Neutrophil (primary cell): ENCODE data around the gene MKLN1.

Experiments
- H3K27ac ChIP-seq: fragments of 200-600 bp; sonication (generic); 2 replicates; pipeline ENCODE4 v1.5.1; 2016; ENCODE audit warnings: mild to moderate bottlenecking, moderate library complexity
- H3K27me3 ChIP-seq: fragments of 200-600 bp; sonication (generic); 2 replicates; pipeline ENCODE4 v1.6.0; 2016; ENCODE audit warnings: mild to moderate bottlenecking
- H3K36me3 ChIP-seq: fragments of 200-600 bp; sonication (generic); 2 replicates; pipeline ENCODE4 v1.5.1; 2017
- H3K4me1 ChIP-seq, 2 experiments: fragments of 200-600 bp in 1 of 2; sonication (generic) in 1 of 2; 1 replicate in 1 of 2; 2 replicates in 1 of 2; pipeline versions ENCODE4 v1.5.1 to v1.6.1; 2013 to 2016; ENCODE audit warnings: low read depth in 1 of 2, low read length in 1 of 2, mild to moderate bottlenecking in 1 of 2, moderate library complexity in 1 of 2; ENCODE audit not compliant: control insufficient read depth in 1 of 2, insufficient read depth in 1 of 2
- H3K4me3 ChIP-seq, 2 experiments: fragments of 200-600 bp in 1 of 2; sonication (generic) in 1 of 2; 1 replicate in 1 of 2; 2 replicates in 1 of 2; pipeline ENCODE4 v1.5.1; 2013 to 2016; ENCODE audit warnings: low read depth in 1 of 2, low read length in 1 of 2, mild to moderate bottlenecking in 1 of 2, moderate library complexity in 1 of 2
- H3K9me3 ChIP-seq: fragments of 200-600 bp; sonication (generic); 2 replicates; pipeline ENCODE4 v1.5.1; 2016
- TF ChIP-seq, protein P1 (sequence below): fragments of 200-600 bp; sonication (generic); IDR thresholded peaks from 2 replicates; pipeline ENCODE4 v1.5.1; 2016; ENCODE audit warnings: antibody characterized with exemption

MKLN1 gene

DNA sequence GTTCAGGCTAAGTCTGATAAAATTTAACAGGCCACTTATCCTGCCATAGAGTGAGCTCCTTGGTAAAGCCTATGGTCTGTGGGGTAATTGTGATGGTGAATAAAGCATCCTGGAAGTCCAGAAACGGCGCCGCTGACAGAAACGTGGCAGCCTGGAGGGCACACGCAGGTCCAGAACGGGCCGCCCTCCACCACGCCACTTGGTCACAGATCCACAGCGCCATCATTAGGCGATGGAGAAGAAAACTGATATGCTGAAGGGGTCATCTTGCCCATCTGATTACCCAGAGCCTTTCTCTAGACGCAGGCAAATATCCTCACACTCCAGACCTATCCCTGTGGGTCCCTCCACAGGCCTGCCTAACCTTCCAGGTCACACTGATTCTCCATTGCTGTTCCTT lies 190.9 kb downstream of the MKLN1 start:
- Histone ChIP-seq H3K9me3 (no peaks in the 10 kb centered on the region), H3K4me3 (no peak overlapping the region), H3K36me3 (no peaks in the 10 kb centered on the region), H3K27me3 (no peaks in the 10 kb centered on the region), H3K27ac (no peak overlapping the region), H3K4me1 (no peaks in the 10 kb centered on the region)
- TF ChIP-seq, protein P1, sequence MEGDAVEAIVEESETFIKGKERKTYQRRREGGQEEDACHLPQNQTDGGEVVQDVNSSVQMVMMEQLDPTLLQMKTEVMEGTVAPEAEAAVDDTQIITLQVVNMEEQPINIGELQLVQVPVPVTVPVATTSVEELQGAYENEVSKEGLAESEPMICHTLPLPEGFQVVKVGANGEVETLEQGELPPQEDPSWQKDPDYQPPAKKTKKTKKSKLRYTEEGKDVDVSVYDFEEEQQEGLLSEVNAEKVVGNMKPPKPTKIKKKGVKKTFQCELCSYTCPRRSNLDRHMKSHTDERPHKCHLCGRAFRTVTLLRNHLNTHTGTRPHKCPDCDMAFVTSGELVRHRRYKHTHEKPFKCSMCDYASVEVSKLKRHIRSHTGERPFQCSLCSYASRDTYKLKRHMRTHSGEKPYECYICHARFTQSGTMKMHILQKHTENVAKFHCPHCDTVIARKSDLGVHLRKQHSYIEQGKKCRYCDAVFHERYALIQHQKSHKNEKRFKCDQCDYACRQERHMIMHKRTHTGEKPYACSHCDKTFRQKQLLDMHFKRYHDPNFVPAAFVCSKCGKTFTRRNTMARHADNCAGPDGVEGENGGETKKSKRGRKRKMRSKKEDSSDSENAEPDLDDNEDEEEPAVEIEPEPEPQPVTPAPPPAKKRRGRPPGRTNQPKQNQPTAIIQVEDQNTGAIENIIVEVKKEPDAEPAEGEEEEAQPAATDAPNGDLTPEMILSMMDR, result no peak

DNA sequence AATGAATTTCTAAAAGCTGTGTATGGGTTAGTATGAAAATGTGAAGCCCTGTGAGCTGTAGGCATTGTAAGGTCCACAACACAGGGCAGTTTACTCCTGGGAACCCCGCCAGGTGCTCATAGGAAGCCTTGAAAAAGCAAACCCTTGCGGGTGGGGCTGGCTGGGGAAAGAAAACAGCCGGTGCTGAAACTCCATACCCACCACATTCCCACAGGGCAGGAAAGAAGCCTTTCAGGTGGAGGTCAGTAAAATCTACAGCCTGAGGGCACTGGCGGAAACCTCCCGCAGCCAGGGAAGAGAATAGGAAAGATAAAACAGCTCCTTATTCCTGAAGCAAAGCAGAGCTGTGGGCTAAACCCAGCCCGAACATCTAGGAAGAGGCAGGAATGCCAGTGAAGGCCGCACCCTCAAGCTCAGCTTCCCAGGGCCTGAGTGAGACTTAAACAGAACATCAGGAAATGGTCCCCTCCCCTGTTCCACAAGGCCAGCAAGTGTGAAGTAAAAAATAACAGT lies 194.0 kb downstream of the MKLN1 start:
- H3K4me1 ChIP-seq, result no peaks in the 10 kb centered on the region
- H3K4me3 ChIP-seq, result no peak overlapping the region
- TF ChIP-seq, protein P1, result no peak
- H3K9me3 ChIP-seq, result no peaks in the 10 kb centered on the region
- H3K27ac ChIP-seq, result no peak overlapping the region
- H3K36me3 ChIP-seq, result no peaks in the 10 kb centered on the region
- H3K27me3 ChIP-seq, result no peaks in the 10 kb centered on the region

DNA sequence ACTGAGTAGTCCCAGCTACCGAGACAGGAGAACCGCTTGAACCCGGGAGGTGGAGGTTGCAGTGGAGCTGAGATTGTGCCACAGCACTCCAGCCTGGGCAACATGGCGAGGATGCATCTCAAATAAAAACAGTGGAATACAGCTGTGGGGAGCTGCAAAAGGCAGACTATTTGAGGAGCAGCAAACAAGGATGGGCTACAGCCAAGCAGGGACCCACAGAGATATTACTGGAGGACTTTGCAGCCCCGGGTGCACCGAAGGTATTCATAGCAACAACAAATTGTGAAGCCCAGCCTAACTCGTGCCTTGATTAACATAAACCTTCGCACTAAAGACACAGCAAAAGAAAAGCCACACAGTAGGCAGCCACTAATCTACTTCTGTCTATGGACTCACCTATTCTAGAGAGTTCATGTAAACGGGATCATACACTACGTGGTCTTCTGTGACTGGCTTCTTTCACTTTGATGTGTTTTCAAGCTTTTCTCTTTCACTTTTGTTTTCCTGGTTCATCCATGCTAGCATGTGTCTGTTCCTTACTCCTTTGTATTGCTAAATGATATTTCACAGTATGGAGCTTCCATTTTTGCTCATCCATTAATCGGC lies 194.8 kb downstream of the MKLN1 start:
- H3K27me3 ChIP-seq, result no peaks in the 10 kb centered on the region
- TF ChIP-seq, protein P1, result no peak
- H3K4me3 ChIP-seq, result no peak overlapping the region
- H3K27ac ChIP-seq, result no peak overlapping the region
- no peaks in the 10 kb centered on the region for H3K9me3 ChIP-seq
- no peaks in the 10 kb centered on the region for H3K4me1 ChIP-seq
- H3K36me3 ChIP-seq, result no peaks in the 10 kb centered on the region

DNA sequence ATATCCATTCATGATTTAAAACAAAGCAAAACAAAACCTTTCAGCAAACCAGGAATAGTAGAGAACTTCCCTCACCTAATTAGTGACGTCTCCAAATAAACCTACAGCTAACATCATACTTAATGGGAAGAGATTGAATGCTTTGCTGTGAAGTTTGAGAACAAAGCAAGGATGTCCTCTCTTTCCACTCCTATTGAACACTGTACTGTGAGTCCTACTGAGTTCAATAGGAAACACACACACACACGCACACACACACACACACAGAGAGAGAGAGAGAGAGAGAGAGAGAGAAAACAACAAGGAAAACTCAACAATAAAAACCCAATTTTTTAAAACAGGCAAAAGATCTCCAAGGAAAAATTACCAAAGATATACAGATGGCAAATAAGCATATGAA lies 196.4 kb downstream of the MKLN1 start:
- no peaks in the 10 kb centered on the region for H3K27me3 ChIP-seq
- H3K27ac ChIP-seq, result no peak overlapping the region
- H3K36me3 ChIP-seq, result no peaks in the 10 kb centered on the region
- H3K4me3 ChIP-seq, result no peak overlapping the region
- TF ChIP-seq, protein P1, result no peak
- H3K9me3 ChIP-seq, result no peaks in the 10 kb centered on the region
- H3K4me1 ChIP-seq, result no peaks in the 10 kb centered on the region

DNA sequence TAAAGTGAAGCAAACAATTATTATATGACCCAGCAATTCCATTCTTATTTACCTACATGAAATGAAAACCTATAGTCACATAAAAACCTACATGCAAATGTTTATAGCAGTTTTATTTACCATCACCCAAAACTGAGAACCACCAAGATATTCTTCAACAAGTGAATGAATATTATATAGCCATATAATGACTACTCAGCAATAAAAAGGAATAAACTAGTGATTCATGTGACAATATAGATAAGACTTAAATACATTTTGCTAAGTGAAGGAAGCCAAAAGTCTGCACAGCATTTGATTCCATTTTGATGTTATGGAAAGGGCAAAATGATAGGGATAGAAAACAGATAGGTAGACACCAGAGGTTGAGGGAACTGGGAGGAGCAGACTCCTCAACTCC lies 197.0 kb downstream of the MKLN1 start:
- no peak overlapping the region for H3K27ac ChIP-seq

More for the DNA sequence above, 197.0 kb downstream of the MKLN1 start:
- Histone ChIP-seq H3K9me3 (no peaks in the 10 kb centered on the region), H3K36me3 (no peaks in the 10 kb centered on the region), H3K4me1 (no peaks in the 10 kb centered on the region), H3K4me3 (no peak overlapping the region), H3K27me3 (no peaks in the 10 kb centered on the region)
- TF ChIP-seq, protein P1, result no peak
